Measurements from ENCODE around the gene TICRR.

TICRR gene

GRCh38 chr15:89586651-89587050, 11.4 kb downstream of the TICRR start:
- Histone ChIP-seq H3K27ac (no peak overlapping the region), H3K9me3 (ENCODE audit: severe bottlenecking) (no peaks in the 10 kb centered on the region), H3K27me3 (ENCODE audit: insufficient read depth, low read depth, severe bottlenecking) (no peaks in the 10 kb centered on the region), H3K4me3 (ENCODE audit: low read depth, low read length) (no peak overlapping the region), H3K36me3 (peaks cover 88% of the 10 kb centered on the region)
- DNase-seq: no peak
- TF ChIP-seq CTCF (IDR thresholded peaks at IDR 0.05; ENCODE audit: low read depth, low read length): no peak

GRCh38 chr15:89587955-89588354, 12.7 kb downstream of the TICRR start:
- Histone ChIP-seq H3K27ac (no peak overlapping the region), H3K9me3 (ENCODE audit: severe bottlenecking) (no peaks in the 10 kb centered on the region), H3K36me3 (peaks cover 92% of the 10 kb centered on the region), H3K27me3 (ENCODE audit: insufficient read depth, low read depth, severe bottlenecking) (no peaks in the 10 kb centered on the region), H3K4me3 (ENCODE audit: low read depth, low read length) (no peak overlapping the region)
- no peak for TF ChIP-seq CTCF (IDR thresholded peaks at IDR 0.05; ENCODE audit: low read depth, low read length)
- DNase-seq: no peak

- Histone ChIP-seq H3K9me3 (ENCODE audit: severe bottlenecking) (no peaks in the 10 kb centered on the region), H3K27me3 (ENCODE audit: insufficient read depth, low read depth, severe bottlenecking) (no peaks in the 10 kb centered on the region), H3K36me3 (peaks cover 88% of the 10 kb centered on the region), H3K4me3 (ENCODE audit: low read depth, low read length) (no peak overlapping the region), H3K27ac (no peak overlapping the region)
- no peak for DNase-seq
- no peak for TF ChIP-seq CTCF (IDR thresholded peaks at IDR 0.05; ENCODE audit: low read depth, low read length)
Observed at GRCh38 chr15:89591834-89592233, 16.6 kb downstream of the TICRR start.

GRCh38 chr15:89593018-89593417, 17.7 kb downstream of the TICRR start:
- H3K27ac ChIP-seq: no peak overlapping the region
- H3K27me3 ChIP-seq (ENCODE audit: insufficient read depth, low read depth, severe bottlenecking): no peaks in the 10 kb centered on the region
- no peak overlapping the region for H3K4me3 ChIP-seq (ENCODE audit: low read depth, low read length)
- DNase-seq: no peak
- H3K9me3 ChIP-seq (ENCODE audit: severe bottlenecking): no peaks in the 10 kb centered on the region
- H3K36me3 ChIP-seq: peaks cover 86% of the 10 kb centered on the region
- TF ChIP-seq CTCF (IDR thresholded peaks at IDR 0.05; ENCODE audit: low read depth, low read length): no peak

- no peaks in the 10 kb centered on the region for H3K9me3 ChIP-seq (ENCODE audit: severe bottlenecking)
- H3K27ac ChIP-seq: no peak overlapping the region
- no peak overlapping the region for H3K4me3 ChIP-seq (ENCODE audit: low read depth, low read length)
- TF ChIP-seq CTCF (IDR thresholded peaks at IDR 0.05; ENCODE audit: low read depth, low read length): no peak
- H3K36me3 ChIP-seq: peaks cover 88% of the 10 kb centered on the region
- H3K27me3 ChIP-seq (ENCODE audit: insufficient read depth, low read depth, severe bottlenecking): no peaks in the 10 kb centered on the region
- no peak for DNase-seq
Observed at GRCh38 chr15:89599021-89599420, 23.8 kb downstream of the TICRR start.

GRCh38 chr15:89611317-89611716, 36.0 kb downstream of the TICRR start:
- peaks cover 78% of the 10 kb centered on the region for H3K36me3 ChIP-seq
- H3K4me3 ChIP-seq (ENCODE audit: low read depth, low read length): no peak overlapping the region
- H3K27ac ChIP-seq: no peak overlapping the region
- H3K27me3 ChIP-seq (ENCODE audit: insufficient read depth, low read depth, severe bottlenecking): no peaks in the 10 kb centered on the region
- H3K9me3 ChIP-seq (ENCODE audit: severe bottlenecking): peaks cover 3% of the 10 kb centered on the region
- TF ChIP-seq CTCF (IDR thresholded peaks at IDR 0.05; ENCODE audit: low read depth, low read length): no peak
- no peak for DNase-seq
